SK-N-MC (cell line): Measurements from ENCODE around the gene GALNT5.

ENCODE experiments used
- DNase-seq: peaks from one replicate; pipeline ENCODE4 v3.0.0-alpha.2; 2011; ENCODE audit warnings: low read depth, low spot score
- H3K27ac ChIP-seq: fragments of 200-600 bp; sonication (generic); 2 replicates; pipeline ENCODE4 v1.5.1; 2016; ENCODE audit warnings: mixed run types
- H3K36me3 ChIP-seq: fragments of 200-600 bp; sonication (generic); 2 replicates; pipeline ENCODE4 v1.6.1; 2017; ENCODE audit warnings: antibody characterized with exemption, low read length, mixed read lengths; ENCODE audit not compliant: insufficient read depth
- H3K4me3 ChIP-seq: fragments of 200-600 bp; sonication (generic); 2 replicates; pipeline ENCODE4 v1.5.1; 2016
- H3K9ac ChIP-seq: fragments of 200-600 bp; sonication (generic); 2 replicates; pipeline ENCODE4 v1.8.0; 2017; ENCODE audit warnings: mixed run types, mixed read lengths; ENCODE audit not compliant: insufficient read length
- H3K9me3 ChIP-seq: fragments of 200-600 bp; sonication (generic); 2 replicates; pipeline ENCODE4 v1.6.1; 2017; ENCODE audit warnings: low read depth, mild to moderate bottlenecking, antibody characterized with exemption, low read length, moderate library complexity, mixed read lengths
- EZH2 ChIP-seq: fragments of 200-600 bp; sonication (generic); IDR thresholded peaks from one replicate; pipeline ENCODE4 v1.6.1; 2017; ENCODE audit warnings: antibody characterized with exemption
- FOXP2 ChIP-seq: optimal IDR thresholded peaks from 2 replicates; pipeline ENCODE3; 2011; ENCODE audit warnings: mild to moderate bottlenecking, moderate library complexity; ENCODE audit not compliant: insufficient read depth; ENCODE audit errors: extremely low read length, control extremely low read depth
- POLR2AphosphoS5 ChIP-seq: IDR thresholded peaks from 2 replicates; pipeline ENCODE4 v1.6.1; 2012; ENCODE audit warnings: mild to moderate bottlenecking, low read depth, low read length, borderline replicate concordance

The GALNT5 gene

DNA sequence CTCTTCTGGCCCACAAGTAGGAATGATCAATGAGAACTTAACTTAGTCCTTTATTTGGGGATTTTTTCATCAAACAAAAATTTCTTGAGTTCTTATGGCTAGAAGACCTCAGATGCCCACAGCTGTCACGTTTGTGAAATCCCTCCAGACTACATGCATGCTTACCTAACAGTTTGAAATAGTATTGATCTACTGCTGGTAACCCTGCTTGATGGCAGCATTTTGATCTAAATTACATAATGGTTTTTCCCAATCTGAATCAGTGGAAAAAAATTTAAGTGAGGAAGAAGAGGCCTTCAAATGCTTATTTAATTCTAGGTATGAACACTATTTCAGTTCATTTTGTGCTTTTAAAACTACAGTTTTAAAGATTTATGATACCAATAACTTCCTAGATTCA is 54.2 kb downstream of the GALNT5 start:
- H3K4me3 ChIP-seq, result no peak overlapping the region
- no peak overlapping the region for H3K9ac ChIP-seq
- no peaks in the 10 kb centered on the region for H3K36me3 ChIP-seq
- TF ChIP-seq EZH2 (no peak), FOXP2 (no peak), POLR2AphosphoS5 (no peak)
- H3K9me3 ChIP-seq, result no peaks in the 10 kb centered on the region
- DNase-seq, result no peak
- no peak overlapping the region for H3K27ac ChIP-seq

DNA sequence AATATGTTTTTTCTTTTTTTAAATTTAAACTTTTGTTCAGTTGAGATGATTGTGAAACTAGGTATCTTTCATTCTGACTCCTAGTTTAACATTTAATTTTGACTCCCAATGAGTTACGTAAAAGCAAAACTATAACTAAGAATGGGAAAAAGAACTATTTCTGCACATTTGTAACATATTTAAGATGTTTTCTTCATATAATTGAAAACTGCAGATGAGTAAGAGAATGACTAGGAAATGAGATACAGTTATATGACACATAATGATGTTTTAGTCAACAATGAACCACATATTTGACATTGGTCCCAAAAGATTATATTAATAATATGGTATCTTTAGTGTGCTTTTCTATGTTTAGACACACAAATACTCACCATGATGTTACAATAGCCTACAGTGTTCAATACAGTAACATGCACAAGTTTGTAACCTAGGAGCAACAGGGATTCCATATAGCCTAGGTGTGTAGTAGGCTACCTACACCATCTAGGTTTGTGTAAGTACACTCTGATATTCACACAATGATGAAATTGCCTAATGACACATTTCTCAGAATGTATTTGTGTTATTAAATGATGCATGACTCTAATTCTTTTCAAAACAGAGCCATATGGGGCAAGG is 55.5 kb downstream of the GALNT5 start:
- no peak for DNase-seq
- Histone ChIP-seq H3K4me3 (no peak overlapping the region), H3K9me3 (no peaks in the 10 kb centered on the region), H3K9ac (no peak overlapping the region), H3K36me3 (no peaks in the 10 kb centered on the region), H3K27ac (no peak overlapping the region)
- no peak for TF ChIP-seq EZH2
- no peak for TF ChIP-seq POLR2AphosphoS5
- no peak for TF ChIP-seq FOXP2

DNA sequence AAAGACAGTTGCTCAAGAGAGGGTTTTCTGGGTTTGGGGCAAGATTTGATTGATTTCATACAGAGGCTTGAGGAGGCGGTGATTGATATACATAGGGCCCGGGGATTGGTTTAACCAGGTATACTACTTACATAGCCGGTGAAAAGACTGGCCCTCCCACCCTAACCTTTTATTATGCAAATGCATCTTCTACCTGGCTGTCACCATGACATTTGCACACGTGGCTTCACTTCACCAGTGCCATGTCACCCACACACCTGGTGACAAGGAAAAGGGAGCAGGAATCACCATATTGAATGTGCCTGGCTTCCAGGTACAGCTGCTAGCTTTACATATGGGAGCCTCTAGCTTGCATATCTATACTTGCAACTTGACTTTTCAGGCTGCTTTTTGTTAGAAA is 58.4 kb downstream of the GALNT5 start:
- H3K4me3 ChIP-seq, result no peak overlapping the region
- no peak for DNase-seq
- no peaks in the 10 kb centered on the region for H3K9me3 ChIP-seq
- no peak overlapping the region for H3K27ac ChIP-seq
- no peak overlapping the region for H3K9ac ChIP-seq
- TF ChIP-seq POLR2AphosphoS5 (no peak), EZH2 (no peak), FOXP2 (no peak)
- no peaks in the 10 kb centered on the region for H3K36me3 ChIP-seq

DNA sequence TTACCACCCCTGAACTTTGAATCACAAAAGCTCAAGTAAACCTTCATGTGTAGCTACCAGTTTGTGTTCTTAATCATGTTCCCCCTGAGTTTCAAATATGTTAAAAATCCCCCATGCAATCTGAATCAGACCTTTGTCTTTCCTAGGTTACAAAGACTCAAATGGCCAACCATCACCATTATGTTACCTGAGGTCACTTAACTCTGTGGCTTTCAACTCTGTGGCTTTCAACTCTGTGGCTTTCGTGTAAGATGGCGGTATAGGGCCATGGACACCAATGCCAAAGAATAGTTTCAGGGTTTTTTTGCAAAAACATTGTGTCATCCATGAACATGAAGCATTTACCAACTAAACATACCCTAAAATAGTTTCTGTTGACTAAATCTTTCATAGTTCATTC is 61.4 kb downstream of the GALNT5 start:
- Histone ChIP-seq H3K36me3 (no peaks in the 10 kb centered on the region), H3K4me3 (no peak overlapping the region), H3K27ac (no peak overlapping the region), H3K9me3 (no peaks in the 10 kb centered on the region), H3K9ac (no peak overlapping the region)
- TF ChIP-seq FOXP2 (no peak), EZH2 (no peak), POLR2AphosphoS5 (no peak)
- DNase-seq, result no peak

DNA sequence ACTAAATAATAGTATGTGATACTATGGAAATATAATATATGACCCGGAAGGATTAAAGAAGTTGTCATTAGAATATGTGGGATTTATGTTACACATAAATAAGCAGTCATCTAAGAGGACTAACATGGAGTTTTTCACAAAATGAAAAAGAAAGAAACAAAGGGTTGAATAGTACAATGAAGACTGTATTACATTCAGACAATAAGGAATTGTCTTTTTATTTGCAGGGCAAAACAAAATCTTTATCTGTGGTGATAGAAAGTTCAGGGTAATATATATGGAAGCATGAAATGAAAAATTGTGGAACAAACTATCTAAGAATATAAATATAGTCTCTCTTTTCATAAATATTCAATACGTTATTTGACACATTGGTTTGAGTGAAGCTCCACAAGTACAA is 62.3 kb downstream of the GALNT5 start:
- H3K4me3 ChIP-seq, result no peak overlapping the region

DNA sequence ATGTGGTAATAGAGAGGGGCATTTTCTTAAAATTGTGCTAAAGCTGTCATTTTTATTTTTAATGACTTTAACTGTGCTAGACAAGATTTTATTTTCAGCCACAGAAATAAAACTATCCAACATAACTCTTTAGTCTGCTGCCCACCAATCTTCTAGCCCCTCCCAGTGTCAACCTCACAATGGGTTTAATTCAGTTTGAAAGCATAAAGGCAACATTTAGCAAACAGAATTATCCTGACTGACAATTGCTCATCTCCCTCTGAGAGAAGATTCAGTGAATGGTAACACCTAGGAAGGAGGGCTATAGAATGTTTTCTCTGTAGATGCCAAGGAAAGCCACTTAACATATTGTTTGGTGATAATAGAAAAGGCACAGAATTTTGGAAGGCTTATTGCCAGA is 62.9 kb downstream of the GALNT5 start:
- Histone ChIP-seq H3K9me3 (no peaks in the 10 kb centered on the region), H3K9ac (no peak overlapping the region), H3K36me3 (no peaks in the 10 kb centered on the region), H3K27ac (no peak overlapping the region), H3K4me3 (no peak overlapping the region)
- TF ChIP-seq EZH2, result no peak
- no peak for TF ChIP-seq FOXP2
- no peak for TF ChIP-seq POLR2AphosphoS5
- no peak for DNase-seq

More for the DNA sequence above, 62.3 kb downstream of the GALNT5 start:
- H3K36me3 ChIP-seq, result no peaks in the 10 kb centered on the region
- H3K27ac ChIP-seq, result no peak overlapping the region
- no peak for TF ChIP-seq POLR2AphosphoS5
- TF ChIP-seq FOXP2, result no peak
- TF ChIP-seq EZH2, result no peak
- H3K9me3 ChIP-seq, result no peaks in the 10 kb centered on the region
- no peak for DNase-seq
- no peak overlapping the region for H3K9ac ChIP-seq

DNA sequence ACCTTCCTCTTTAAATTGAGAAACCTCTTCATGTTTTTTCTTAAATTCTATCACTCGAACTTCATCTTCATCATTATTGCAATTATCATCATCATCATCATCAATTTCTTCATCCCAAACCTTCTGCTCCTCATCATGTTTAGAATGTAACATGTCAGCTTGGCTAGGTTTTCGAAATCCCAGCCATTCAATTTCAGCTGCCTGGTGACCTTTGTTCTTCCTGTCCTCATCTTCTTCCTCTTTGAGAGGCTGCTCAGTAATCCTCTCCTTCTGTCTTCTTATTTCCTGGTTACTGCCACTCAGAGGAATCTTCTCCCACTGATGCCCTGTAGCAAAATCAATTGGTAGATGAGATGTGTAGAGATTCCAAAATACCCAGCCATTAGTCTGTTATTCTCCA is 64.0 kb downstream of the GALNT5 start:
- no peak overlapping the region for H3K4me3 ChIP-seq
- DNase-seq, result no peak
- no peaks in the 10 kb centered on the region for H3K9me3 ChIP-seq
- no peaks in the 10 kb centered on the region for H3K36me3 ChIP-seq
- no peak overlapping the region for H3K27ac ChIP-seq
- TF ChIP-seq FOXP2, result no peak
- TF ChIP-seq EZH2, result no peak
- TF ChIP-seq POLR2AphosphoS5, result no peak
- no peak overlapping the region for H3K9ac ChIP-seq

DNA sequence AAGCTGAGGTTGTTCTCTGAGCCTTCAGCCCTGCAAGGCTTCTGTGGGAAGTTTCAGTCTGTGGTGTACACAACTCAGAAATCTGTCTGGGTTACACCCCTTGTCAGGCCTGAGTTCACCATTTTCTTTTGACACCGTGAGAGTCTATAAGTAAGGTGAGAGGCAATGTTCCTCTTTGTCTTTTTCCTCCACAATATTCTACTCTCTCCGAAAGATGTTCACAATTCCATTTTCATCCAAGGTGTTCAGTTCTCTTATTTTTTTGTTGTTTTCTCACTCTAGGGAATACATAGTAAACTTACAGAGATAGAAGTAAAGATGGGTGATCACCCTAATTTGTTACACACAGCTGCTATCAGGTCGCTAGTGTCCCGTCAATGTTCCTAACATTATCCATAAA is 64.9 kb downstream of the GALNT5 start:
- H3K9me3 ChIP-seq, result no peaks in the 10 kb centered on the region
- TF ChIP-seq FOXP2 (no peak), EZH2 (no peak), POLR2AphosphoS5 (no peak)
- H3K9ac ChIP-seq, result no peak overlapping the region
- H3K27ac ChIP-seq, result no peak overlapping the region
- no peak for DNase-seq
- no peak overlapping the region for H3K4me3 ChIP-seq
- no peaks in the 10 kb centered on the region for H3K36me3 ChIP-seq

DNA sequence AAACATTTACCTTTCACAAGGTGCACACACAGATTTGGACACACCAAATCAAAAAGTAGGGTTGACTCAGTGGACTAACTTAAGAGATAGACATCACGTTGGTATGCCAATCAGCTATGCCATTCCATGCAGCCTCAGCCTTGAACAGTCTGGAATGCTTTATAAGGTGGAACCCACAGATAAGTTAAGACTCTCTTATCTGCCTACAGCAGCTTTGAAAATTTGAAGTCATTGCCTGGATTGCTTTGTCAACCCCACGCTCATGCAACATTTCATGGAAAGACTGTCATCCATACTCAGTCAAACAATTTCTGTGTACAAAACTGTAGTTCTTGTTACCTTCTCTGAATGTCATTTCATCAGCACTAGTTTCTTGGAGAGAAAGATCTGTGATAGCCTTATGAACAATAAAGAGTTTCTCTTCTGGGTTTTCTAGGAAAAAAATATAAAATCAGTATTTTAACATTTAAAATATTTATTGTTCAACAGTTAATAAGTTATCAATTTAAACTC is 66.9 kb downstream of the GALNT5 start:
- Histone ChIP-seq H3K27ac (no peak overlapping the region), H3K9me3 (no peaks in the 10 kb centered on the region), H3K9ac (no peak overlapping the region), H3K36me3 (no peaks in the 10 kb centered on the region), H3K4me3 (no peak overlapping the region)
- DNase-seq, result no peak
- TF ChIP-seq POLR2AphosphoS5, result no peak
- no peak for TF ChIP-seq FOXP2
- TF ChIP-seq EZH2, result no peak
